ENCODE measurements around the gene GIMAP6.

- TF ChIP-seq POLR2A (IDR thresholded peaks at IDR 0.05; ENCODE audit: low read depth, low read length) (no peak), POLR2AphosphoS5 (IDR thresholded peaks at IDR 0.05; ENCODE audit: low read depth, low read length) (no peak), TAF1 (IDR thresholded peaks at IDR 0.05; ENCODE audit: low read depth, low read length) (no peak), PAX5 (IDR thresholded peaks at IDR 0.05; ENCODE audit: insufficient read depth, low read length, severe bottlenecking) (no peak), SPI1 (IDR thresholded peaks at IDR 0.05; ENCODE audit: low read depth, low read length) (no peak)
Observed at GRCh38 chr7:150642926-150643325, 10.7 kb upstream of the GIMAP6 start.
